K562 (cell line): ENCODE data around the gene ERBB3. TPM values are rescaled to one million over a fixed set of nuclear protein-coding genes. Genes with fewer than 3 reads are reported as not detected.

Source experiments
- CCAR2 ChIP-seq: fragments of 200-400 bp; formaldehyde crosslinking; IDR thresholded peaks from 2 replicates; pipeline ENCODE4 v1.6.1; 2017; ENCODE audit warnings: mild to moderate bottlenecking, low read depth, low read length
- CREB1 ChIP-seq, 2 experiments: sonication (generic) in 1 of 2; formaldehyde crosslinking in 1 of 2; IDR thresholded peaks; 2 replicates each; pipeline versions ENCODE4 v1.6.1 to v1.8.0; 2012 to 2022; ENCODE audit warnings: inconsistent platforms in 1 of 2, mild to moderate bottlenecking in 1 of 2, missing genetic modification reagents in 1 of 2, moderate library complexity in 1 of 2
- ELF1 ChIP-seq: fragments of 200-800 bp; sonication (Bioruptor generic); IDR thresholded peaks from 2 replicates; pipeline ENCODE4 v1.6.1; 2016; ENCODE audit warnings: missing genetic modification characterization, missing compliant biosample characterization
- EP400 ChIP-seq: fragments of 450-650 bp; IDR thresholded peaks from 2 replicates; pipeline ENCODE4 v1.6.1; 2017; ENCODE audit warnings: antibody characterized with exemption, mild to moderate bottlenecking, moderate library complexity
- MECOM ChIP-seq: fragments of 250-450 bp; sonication (Bioruptor Pico); IDR thresholded peaks from 2 replicates; pipeline ENCODE4 v1.8.0; 2022; ENCODE audit warnings: inconsistent platforms
- MED1 ChIP-seq: sonication (generic); formaldehyde crosslinking; IDR thresholded peaks from 2 replicates; pipeline ENCODE4 v1.8.1; 2023; ENCODE audit warnings: missing genetic modification reagents, borderline replicate concordance
- MTA1 ChIP-seq: fragments of 450-650 bp; IDR thresholded peaks from 2 replicates; pipeline ENCODE4 v1.6.1; 2017; ENCODE audit warnings: borderline replicate concordance
- MTF1 ChIP-seq: fragments of 250-450 bp; sonication (Bioruptor Pico); IDR thresholded peaks from 2 replicates; pipeline ENCODE4 v1.9.0; 2021; ENCODE audit warnings: moderate library complexity, mild to moderate bottlenecking, inconsistent platforms, borderline replicate concordance
- NELFE ChIP-seq: IDR thresholded peaks from 2 replicates; pipeline ENCODE4 v1.6.1; 2011; ENCODE audit warnings: mild to moderate bottlenecking; ENCODE audit not compliant: insufficient read depth, insufficient read length
- NEUROD1 ChIP-seq: fragments of 150-350 bp; IDR thresholded peaks from 2 replicates; pipeline ENCODE4 v1.6.1; 2014; ENCODE audit warnings: borderline replicate concordance, low read length, low read depth; ENCODE audit not compliant: partially characterized antibody
- POLR2G ChIP-seq: fragments of 200-400 bp; formaldehyde crosslinking; IDR thresholded peaks from 2 replicates; pipeline ENCODE4 v1.6.1; 2017; ENCODE audit warnings: low read depth, mild to moderate bottlenecking, antibody characterized with exemption, low read length, moderate library complexity
- SAP30 ChIP-seq: fragments of 200-600 bp; sonication (generic); IDR thresholded peaks from 2 replicates; pipeline ENCODE4 v1.6.1; 2012; ENCODE audit warnings: borderline replicate concordance, low read depth, mild to moderate bottlenecking, moderate library complexity, low read length, control low read depth, inconsistent platforms; ENCODE audit not compliant: insufficient read depth, poor library complexity, severe bottlenecking
- SRSF1 ChIP-seq: fragments of 200-400 bp; formaldehyde crosslinking; IDR thresholded peaks from 2 replicates; pipeline ENCODE4 v1.6.1; 2017; ENCODE audit warnings: mild to moderate bottlenecking, low read depth, low read length, moderate library complexity
- ZNF143 ChIP-seq: sonication (generic); formaldehyde crosslinking; IDR thresholded peaks from 2 replicates; pipeline ENCODE4 v1.9.0; 2022; ENCODE audit warnings: mild to moderate bottlenecking, missing genetic modification reagents
- ZNF699 ChIP-seq: fragments of 250-450 bp; sonication (Bioruptor Pico); IDR thresholded peaks from 2 replicates; pipeline ENCODE4 v1.8.0; 2021; ENCODE audit warnings: mild to moderate bottlenecking, moderate library complexity; ENCODE audit not compliant: insufficient replicate concordance
- polyA plus RNA-seq, 8 experiments: library from polyadenylated mRNA; depleted of rRNA in 4 of 8; stranded (reverse) in 5 of 8; unstranded in 3 of 8; fragments of >200 nt; fragmentation: Nextera tagmentation in 2 of 8; fragmentation: Illumina TruSeq in 1 of 8; extraction: Ambion mirVana in 2 of 8; extraction: Trizol in 1 of 8; gene quantifications; 2 replicates each; pipeline versions ENCODE4 v1.2.1 to v1.2.3, GENCODE V29; 2011 to 2014; ENCODE audit warnings: inconsistent platforms in 1 of 8, missing spikeins in 1 of 8
- total RNA-seq, 7 experiments: library from RNA; depleted of rRNA in 6 of 7; stranded (reverse); fragments of >200 nt in 6 of 7; fragmentation: Illumina TruSeq in 2 of 7; extraction: Trizol in 2 of 7; gene quantifications; 2 replicates each; pipeline versions ENCODE4 v1.2.1 to v1.2.3, GENCODE V29; 2011 to 2021; ENCODE audit warnings: low replicate concordance in 1 of 7
- TF ChIP-seq, protein P1 (sequence below): IDR thresholded peaks from 2 replicates; pipeline ENCODE4 v1.6.1; 2011; ENCODE audit not compliant: insufficient read length; ENCODE audit errors: extremely low read depth
- TF ChIP-seq, protein P2 (sequence below): fragments of 450-650 bp; IDR thresholded peaks from 2 replicates; pipeline ENCODE4 v1.6.1; 2016; ENCODE audit warnings: borderline replicate concordance
- TF ChIP-seq, protein P3 (sequence below): fragments of 450-650 bp; formaldehyde crosslinking; IDR thresholded peaks from 2 replicates; pipeline ENCODE4 v1.4.0; 2022; ENCODE audit warnings: missing genetic modification characterization
- TF ChIP-seq, protein P4 (sequence below): fragments of 250-450 bp; sonication (Bioruptor Pico); IDR thresholded peaks from 2 replicates; pipeline ENCODE4 v1.4.0; 2020; ENCODE audit warnings: mild to moderate bottlenecking
- TF ChIP-seq, protein P5 (sequence below): fragments of 200-800 bp; sonication (Bioruptor generic); IDR thresholded peaks from 2 replicates; pipeline ENCODE4 v1.6.1; 2017; ENCODE audit warnings: missing genetic modification characterization, missing compliant biosample characterization

The ERBB3 gene
- total and polyA plus RNA-seq, 9 of the 15 experiments (the other 6 are each of a cell fraction or from before 2014, with no cell fraction given): 1.5 to 5.4 (median 3.8) TPM

DNA sequence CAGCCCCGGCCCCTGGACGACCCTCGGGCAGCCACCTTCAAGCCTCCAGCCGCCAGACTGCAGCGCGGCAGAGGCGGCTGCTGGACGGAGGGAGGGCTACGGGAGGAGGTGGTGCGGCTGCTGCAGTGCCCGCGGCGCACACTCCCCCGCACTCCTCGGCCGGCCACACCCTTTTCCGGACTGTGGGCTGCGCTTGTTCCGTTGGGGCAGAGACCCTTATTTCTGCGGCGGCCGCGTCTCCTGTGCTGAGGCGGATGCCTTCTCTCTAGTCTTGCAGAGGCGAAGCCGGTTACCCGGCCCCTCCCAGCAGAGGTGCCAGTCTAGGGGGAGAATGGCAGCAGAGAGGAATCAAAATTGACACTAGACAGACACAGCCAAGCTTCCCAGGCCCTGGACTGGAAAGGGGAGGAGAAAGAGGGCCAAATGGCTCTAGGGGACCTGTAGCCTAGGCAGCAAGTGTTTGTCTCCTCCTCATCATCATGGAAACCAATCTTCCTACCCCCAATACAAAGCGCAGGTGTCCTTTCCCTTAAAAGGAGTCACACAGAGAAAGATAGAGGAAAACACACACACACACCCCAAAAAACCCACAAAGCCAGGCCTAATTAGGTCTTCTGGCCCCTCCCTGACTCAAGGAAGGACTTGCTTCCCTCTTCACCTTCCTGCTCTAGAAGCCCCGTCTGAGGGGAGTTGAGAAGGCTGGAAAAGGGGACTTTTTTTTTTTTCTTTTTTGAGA, 49.4 kb downstream of the ERBB3 start (continued):
- TF ChIP-seq NEUROD1 (peak; percentile 65), POLR2G (peak; percentile 92), CCAR2 (no peak), MTF1 (no peak), NELFE (no peak), CREB1 (IDR thresholded peaks at IDR 0.05) (no peak), CREB1 (CRISPR knock-in tag; IDR thresholded peaks at IDR 0.05) (no peak), MED1 (CRISPR knock-in tag) (no peak), MTA1 (no peak), MECOM (no peak), ZNF143 (no peak), ELF1 (tag) (no peak), SRSF1 (no peak), EP400 (peak; percentile 68), SAP30 (peak; percentile 65), ZNF699 (CRISPR knock-in tag) (no peak)
- TF ChIP-seq, protein P1, sequence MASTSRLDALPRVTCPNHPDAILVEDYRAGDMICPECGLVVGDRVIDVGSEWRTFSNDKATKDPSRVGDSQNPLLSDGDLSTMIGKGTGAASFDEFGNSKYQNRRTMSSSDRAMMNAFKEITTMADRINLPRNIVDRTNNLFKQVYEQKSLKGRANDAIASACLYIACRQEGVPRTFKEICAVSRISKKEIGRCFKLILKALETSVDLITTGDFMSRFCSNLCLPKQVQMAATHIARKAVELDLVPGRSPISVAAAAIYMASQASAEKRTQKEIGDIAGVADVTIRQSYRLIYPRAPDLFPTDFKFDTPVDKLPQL: no peak
- TF ChIP-seq, protein P2, sequence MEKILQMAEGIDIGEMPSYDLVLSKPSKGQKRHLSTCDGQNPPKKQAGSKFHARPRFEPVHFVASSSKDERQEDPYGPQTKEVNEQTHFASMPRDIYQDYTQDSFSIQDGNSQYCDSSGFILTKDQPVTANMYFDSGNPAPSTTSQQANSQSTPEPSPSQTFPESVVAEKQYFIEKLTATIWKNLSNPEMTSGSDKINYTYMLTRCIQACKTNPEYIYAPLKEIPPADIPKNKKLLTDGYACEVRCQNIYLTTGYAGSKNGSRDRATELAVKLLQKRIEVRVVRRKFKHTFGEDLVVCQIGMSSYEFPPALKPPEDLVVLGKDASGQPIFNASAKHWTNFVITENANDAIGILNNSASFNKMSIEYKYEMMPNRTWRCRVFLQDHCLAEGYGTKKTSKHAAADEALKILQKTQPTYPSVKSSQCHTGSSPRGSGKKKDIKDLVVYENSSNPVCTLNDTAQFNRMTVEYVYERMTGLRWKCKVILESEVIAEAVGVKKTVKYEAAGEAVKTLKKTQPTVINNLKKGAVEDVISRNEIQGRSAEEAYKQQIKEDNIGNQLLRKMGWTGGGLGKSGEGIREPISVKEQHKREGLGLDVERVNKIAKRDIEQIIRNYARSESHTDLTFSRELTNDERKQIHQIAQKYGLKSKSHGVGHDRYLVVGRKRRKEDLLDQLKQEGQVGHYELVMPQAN: peak; percentile 71; the same call in 1 of the 2 replicates
- TF ChIP-seq, protein P3, sequence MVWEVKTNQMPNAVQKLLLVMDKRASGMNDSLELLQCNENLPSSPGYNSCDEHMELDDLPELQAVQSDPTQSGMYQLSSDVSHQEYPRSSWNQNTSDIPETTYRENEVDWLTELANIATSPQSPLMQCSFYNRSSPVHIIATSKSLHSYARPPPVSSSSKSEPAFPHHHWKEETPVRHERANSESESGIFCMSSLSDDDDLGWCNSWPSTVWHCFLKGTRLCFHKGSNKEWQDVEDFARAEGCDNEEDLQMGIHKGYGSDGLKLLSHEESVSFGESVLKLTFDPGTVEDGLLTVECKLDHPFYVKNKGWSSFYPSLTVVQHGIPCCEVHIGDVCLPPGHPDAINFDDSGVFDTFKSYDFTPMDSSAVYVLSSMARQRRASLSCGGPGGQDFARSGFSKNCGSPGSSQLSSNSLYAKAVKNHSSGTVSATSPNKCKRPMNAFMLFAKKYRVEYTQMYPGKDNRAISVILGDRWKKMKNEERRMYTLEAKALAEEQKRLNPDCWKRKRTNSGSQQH: no peak
- TF ChIP-seq, protein P4, sequence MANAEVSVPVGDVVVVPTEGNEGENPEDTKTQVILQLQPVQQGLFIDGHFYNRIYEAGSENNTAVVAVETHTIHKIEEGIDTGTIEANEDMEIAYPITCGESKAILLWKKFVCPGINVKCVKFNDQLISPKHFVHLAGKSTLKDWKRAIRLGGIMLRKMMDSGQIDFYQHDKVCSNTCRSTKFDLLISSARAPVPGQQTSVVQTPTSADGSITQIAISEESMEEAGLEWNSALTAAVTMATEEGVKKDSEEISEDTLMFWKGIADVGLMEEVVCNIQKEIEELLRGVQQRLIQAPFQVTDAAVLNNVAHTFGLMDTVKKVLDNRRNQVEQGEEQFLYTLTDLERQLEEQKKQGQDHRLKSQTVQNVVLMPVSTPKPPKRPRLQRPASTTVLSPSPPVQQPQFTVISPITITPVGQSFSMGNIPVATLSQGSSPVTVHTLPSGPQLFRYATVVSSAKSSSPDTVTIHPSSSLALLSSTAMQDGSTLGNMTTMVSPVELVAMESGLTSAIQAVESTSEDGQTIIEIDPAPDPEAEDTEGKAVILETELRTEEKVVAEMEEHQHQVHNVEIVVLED: peak; percentile 62
- TF ChIP-seq, protein P5, sequence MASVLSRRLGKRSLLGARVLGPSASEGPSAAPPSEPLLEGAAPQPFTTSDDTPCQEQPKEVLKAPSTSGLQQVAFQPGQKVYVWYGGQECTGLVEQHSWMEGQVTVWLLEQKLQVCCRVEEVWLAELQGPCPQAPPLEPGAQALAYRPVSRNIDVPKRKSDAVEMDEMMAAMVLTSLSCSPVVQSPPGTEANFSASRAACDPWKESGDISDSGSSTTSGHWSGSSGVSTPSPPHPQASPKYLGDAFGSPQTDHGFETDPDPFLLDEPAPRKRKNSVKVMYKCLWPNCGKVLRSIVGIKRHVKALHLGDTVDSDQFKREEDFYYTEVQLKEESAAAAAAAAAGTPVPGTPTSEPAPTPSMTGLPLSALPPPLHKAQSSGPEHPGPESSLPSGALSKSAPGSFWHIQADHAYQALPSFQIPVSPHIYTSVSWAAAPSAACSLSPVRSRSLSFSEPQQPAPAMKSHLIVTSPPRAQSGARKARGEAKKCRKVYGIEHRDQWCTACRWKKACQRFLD (CRISPR knock-in tag): no peak
